Activated T-helper 17 cell treated with anti-CD3 and anti-CD28 coated beads, Interleukin-2, amount 50 U/mL, for 72 hours (primary cell): ENCODE results near the gene CNDP1. TPM values are rescaled to one million over a fixed set of nuclear protein-coding genes. Genes with fewer than 3 reads are reported as not detected.
A peak's percentile ranks its signal among the peaks of the same experiment; 100 is the strongest.
"Not testable (repeated sequence)": the region's sequence is repeated elsewhere in the genome, so short reads cannot be mapped to it uniquely, and the experiment has no call there.

Source experiments
- ATAC-seq: fragments of 150-1000 bp; cut with Tn5 transposase; replicated peaks from 2 replicates; pipeline ENCODE4 v1.10.0; 2021; ENCODE audit warnings: mild to moderate bottlenecking, moderate library complexity
- H3K27ac Mint-ChIP-seq: one replicate; pipeline ENCODE4 v1.8.0; 2022; ENCODE audit warnings: mixed read lengths
- H3K27me3 Mint-ChIP-seq: one replicate; pipeline ENCODE4 v1.8.0; 2022; ENCODE audit warnings: mixed read lengths
- H3K36me3 Mint-ChIP-seq: one replicate; pipeline ENCODE4 v1.8.0; 2022; ENCODE audit warnings: low read depth, mild to moderate bottlenecking, mixed read lengths
- H3K4me1 Mint-ChIP-seq: one replicate; pipeline ENCODE4 v1.8.0; 2022; ENCODE audit warnings: mixed read lengths
- H3K4me3 Mint-ChIP-seq: one replicate; pipeline ENCODE4 v1.8.0; 2022; ENCODE audit warnings: mild to moderate bottlenecking, mixed read lengths
- H3K9me3 Mint-ChIP-seq: one replicate; pipeline ENCODE4 v1.8.0; 2022; ENCODE audit warnings: mixed read lengths
- total RNA-seq, 2 donors: library from RNA; stranded (reverse); gene quantifications; one replicate each; pipeline ENCODE4 v1.2.3, GENCODE V29; 2022

CNDP1 gene
- total RNA-seq, 2 donors from 2014 or later: 0.26 TPM; not detected in 1

DNA sequence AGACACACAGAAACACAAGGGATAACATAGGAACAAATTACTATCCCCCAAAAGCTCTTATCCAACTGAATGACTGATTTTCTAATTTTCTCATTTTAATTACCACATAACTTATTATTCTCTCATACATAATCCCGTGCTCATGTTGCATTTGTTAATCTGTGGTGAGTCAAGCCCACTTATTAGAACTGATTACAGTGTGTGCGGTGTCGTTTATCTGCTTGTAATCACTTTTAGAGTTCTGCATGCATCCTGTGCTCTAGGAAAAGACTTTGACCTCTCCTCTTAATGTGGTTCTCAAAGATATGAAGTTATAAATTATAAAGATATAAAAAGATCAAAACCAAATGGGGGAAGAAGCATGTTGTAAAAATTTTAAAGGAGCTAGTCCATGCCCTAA is 29.7 kb downstream of the CNDP1 start:
- Mint-ChIP-seq H3K4me1 (no peaks in the 10 kb centered on the region), H3K4me3 (no peak overlapping the region), H3K27ac (no peak overlapping the region), H3K27me3 (peaks cover 10% of the 10 kb centered on the region), H3K36me3 (no peaks in the 10 kb centered on the region), H3K9me3 (no peaks in the 10 kb centered on the region)
- ATAC-seq: no peak

DNA sequence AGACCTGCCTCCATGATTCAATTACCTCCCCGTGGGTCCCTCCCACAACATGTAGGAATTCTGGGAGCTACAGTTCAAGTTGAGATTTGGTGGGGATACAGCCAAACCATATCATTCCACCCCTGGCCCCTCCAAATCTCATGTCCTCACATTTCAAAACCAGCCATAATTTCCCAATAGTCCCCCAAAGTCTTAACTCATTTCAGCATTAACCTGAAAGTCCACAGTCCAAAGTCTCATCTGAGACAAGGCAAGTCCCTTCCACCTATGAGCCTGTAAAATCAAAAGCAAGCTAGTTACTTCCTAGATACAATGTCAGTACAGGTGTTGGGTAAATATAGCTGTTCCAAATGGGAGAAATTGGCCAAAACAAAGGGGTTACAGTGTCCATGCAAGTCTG is 30.9 kb downstream of the CNDP1 start:
- H3K27me3 Mint-ChIP-seq: peaks cover 14% of the 10 kb centered on the region
- not testable (repeated sequence) for H3K36me3 Mint-ChIP-seq, ATAC-seq, H3K4me1 Mint-ChIP-seq, H3K27ac Mint-ChIP-seq, H3K4me3 Mint-ChIP-seq, H3K9me3 Mint-ChIP-seq

DNA sequence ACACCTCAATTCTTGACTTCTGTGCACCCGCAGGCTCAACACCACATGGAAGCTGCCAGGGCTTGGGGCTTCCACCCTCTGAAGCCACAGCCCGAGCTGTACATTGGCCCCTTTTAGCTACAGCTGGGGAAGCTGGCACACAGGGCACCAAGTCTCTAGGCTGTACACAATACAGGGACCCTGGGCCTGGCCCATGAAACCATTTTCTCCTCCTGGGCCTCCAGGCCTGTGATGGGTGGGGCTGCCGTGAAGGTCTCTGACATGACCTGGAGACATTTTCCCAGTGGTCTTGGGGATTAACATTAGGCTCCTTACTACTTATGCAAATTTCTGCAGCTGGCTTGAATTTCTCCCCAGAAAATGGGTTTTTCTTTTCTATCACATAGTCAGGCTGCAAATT is 31.7 kb downstream of the CNDP1 start:
- not testable (repeated sequence) for H3K9me3 Mint-ChIP-seq, H3K4me1 Mint-ChIP-seq, H3K4me3 Mint-ChIP-seq

DNA sequence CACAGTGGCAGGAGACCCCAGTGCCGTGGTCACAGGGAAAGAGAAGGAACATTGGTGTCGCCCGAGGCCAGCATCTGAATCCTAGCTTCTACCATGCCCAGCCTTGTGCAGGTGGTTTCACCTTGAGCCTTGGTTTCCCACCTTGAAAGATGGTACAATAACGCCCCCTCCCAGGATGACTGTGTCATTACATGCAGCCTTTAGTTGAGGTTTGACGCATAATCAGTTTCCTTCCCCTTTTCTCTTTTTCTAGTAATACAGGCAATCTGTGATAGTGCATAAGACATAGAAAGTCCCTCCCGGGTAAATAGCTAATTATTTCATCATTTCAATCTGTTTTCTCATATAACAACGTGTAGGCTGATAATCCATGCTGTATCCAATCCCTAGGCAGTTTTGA is 33.5 kb downstream of the CNDP1 start:
- Mint-ChIP-seq H3K9me3 (no peaks in the 10 kb centered on the region), H3K36me3 (no peaks in the 10 kb centered on the region), H3K4me1 (no peaks in the 10 kb centered on the region), H3K27ac (no peak overlapping the region), H3K27me3 (peaks cover 14% of the 10 kb centered on the region), H3K4me3 (no peak overlapping the region)
- no peak for ATAC-seq

More for the DNA sequence above, 31.7 kb downstream of the CNDP1 start:
- H3K36me3 Mint-ChIP-seq, ATAC-seq, H3K27ac Mint-ChIP-seq: not testable (repeated sequence)
- peaks cover 14% of the 10 kb centered on the region for H3K27me3 Mint-ChIP-seq

DNA sequence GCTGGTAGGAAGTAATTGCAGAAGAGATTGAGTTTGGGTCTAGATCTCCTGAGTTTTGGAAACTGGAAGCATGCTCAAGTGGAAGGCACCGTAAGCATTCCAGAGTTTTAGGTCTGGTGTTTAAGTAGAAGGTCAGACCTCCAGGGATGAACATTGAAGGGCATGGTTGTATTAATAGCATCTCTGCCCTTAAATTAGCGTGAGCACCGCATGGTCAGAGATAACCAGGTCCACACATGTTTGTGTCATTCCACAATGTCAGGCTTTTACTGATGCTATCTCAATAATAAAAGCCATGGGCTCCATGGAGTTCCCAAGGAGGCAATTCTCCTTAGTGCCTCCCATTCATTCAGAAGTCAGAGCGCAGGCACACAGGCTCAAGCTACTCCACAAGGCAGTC is 35.1 kb downstream of the CNDP1 start:
- Mint-ChIP-seq H3K27ac (no peak overlapping the region), H3K36me3 (no peaks in the 10 kb centered on the region), H3K9me3 (no peaks in the 10 kb centered on the region), H3K27me3 (peaks cover 18% of the 10 kb centered on the region), H3K4me3 (no peak overlapping the region), H3K4me1 (no peaks in the 10 kb centered on the region)
- ATAC-seq: no peak

DNA sequence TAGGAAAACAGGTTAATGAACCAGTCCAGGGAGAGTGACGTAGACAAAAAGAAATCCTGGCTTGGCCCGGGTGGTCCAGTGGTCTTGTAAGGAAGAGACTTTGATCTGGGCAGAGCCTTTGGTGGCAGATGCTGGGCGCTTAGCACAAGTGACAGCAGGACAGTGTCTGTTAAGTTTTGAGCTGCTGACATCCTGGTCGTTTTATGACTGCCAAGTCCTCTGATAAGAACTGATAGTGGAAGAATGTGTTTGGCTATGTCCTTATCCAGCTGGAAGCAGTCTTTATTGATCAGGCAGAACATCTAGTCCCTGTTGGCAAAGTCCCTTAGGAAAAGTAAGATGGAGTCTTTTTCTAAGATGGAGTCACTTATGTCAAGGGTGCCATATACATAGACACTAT is 36.0 kb downstream of the CNDP1 start:
- ATAC-seq: no peak
- Mint-ChIP-seq H3K27ac (no peak overlapping the region), H3K4me3 (no peak overlapping the region), H3K4me1 (no peaks in the 10 kb centered on the region), H3K9me3 (no peaks in the 10 kb centered on the region), H3K27me3 (peaks cover 18% of the 10 kb centered on the region), H3K36me3 (no peaks in the 10 kb centered on the region)

DNA sequence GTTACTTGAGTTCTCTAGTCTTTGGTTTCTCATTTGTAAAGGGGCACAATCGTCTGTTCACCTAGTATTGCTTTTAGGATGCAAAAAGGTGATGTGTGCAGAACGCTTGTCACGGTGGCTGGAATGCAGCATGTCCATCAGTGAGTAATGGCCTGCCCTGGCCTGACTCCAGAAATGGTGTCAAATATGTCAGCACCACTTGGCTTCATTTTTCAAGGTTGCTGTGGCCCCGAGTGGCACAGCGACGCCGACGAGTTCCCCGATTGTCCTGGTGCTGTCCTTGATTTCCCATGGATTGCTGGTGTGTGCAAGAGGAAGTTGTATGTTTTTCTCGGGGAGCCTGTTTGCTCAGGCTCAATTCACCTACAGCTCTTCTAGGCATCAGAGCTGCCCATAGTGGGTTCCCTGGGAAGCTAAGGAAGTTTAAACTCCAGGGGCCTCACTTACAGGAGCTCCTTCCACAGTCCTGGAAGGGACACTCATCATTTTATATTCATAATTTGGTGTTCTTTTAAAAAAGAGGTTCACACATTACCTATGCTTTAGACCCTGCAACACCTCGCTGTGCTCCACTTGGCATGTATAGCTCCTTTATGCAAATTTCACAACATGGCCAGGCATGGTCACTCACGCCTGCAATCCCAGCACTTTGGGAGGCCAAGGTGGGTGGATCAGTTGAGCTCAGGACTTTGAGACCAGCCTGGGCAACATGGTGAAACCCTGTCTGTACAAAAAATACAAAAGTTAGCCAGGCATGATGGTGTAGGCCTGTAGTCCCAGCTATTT is 37.8 kb downstream of the CNDP1 start:
- no peak for ATAC-seq
- Mint-ChIP-seq H3K27me3 (peaks cover 22% of the 10 kb centered on the region), H3K4me1 (no peaks in the 10 kb centered on the region), H3K9me3 (no peaks in the 10 kb centered on the region), H3K36me3 (no peaks in the 10 kb centered on the region), H3K4me3 (no peak overlapping the region), H3K27ac (no peak overlapping the region)

DNA sequence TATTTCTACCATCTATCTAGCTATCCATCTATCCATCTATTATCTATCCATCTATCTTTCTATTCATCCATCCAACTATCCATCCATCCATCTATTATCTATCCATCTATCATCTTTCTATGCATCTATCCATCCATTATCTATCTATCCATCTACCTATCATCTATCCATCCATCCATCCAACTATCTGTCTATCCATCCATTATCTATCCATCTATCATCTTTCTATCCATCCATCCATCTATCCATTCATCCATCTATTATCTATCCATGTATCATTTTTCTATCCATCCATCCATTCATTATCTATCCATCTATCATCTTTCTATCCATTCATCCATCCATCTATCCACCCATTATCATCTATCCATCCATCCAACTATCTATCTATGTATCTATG is 38.8 kb downstream of the CNDP1 start:
- ATAC-seq: no peak
- Mint-ChIP-seq H3K4me3 (no peak overlapping the region), H3K4me1 (no peaks in the 10 kb centered on the region), H3K36me3 (no peaks in the 10 kb centered on the region), H3K27me3 (peaks cover 21% of the 10 kb centered on the region), H3K9me3 (no peaks in the 10 kb centered on the region), H3K27ac (no peak overlapping the region)

DNA sequence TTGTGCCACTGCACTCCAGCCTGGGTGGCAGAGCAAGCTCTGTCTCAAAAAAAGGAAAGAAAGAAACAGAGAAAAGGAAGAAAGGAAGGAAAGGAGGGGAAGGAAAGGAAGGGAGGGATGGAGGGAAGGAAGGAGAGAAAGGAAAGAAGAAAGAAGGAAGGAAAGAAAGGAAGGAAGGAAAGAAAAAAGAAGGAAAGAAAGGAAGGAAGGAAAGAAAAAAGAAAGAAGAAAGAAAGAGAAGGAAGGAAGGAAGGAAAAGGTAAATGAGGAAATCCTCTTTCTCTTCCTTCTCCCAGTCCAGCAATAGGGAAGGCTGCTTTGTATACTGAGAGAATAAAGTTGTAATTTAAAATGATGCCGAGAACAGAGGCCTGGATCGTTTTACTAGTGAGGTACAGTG is 40.6 kb downstream of the CNDP1 start:
- H3K27ac Mint-ChIP-seq: no peak overlapping the region
- H3K9me3 Mint-ChIP-seq: no peaks in the 10 kb centered on the region
- no peak for ATAC-seq
- H3K4me3 Mint-ChIP-seq: no peak overlapping the region
- H3K27me3 Mint-ChIP-seq: peaks cover 17% of the 10 kb centered on the region
- H3K4me1 Mint-ChIP-seq: no peaks in the 10 kb centered on the region
- H3K36me3 Mint-ChIP-seq: no peaks in the 10 kb centered on the region

DNA sequence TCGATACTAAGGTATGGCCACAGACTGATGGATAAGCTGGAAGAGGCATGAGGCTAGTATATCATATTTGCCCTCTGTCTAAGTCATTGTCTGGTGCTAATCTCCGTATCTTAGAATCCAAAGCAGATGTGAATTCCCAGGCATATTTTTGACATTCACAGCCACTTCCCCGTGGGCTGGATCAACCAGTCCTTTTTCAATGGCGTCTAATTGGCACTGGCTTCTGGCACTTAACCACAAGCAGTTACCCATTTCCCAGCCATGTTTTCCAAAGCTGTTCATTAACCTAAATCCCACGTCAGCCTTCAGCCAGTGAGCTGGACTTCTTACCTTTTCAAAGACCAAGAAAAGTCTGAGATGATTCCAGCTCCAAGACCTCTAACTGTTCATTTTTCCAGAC is 42.7 kb downstream of the CNDP1 start:
- no peaks in the 10 kb centered on the region for H3K4me1 Mint-ChIP-seq
- H3K27me3 Mint-ChIP-seq: peaks cover 17% of the 10 kb centered on the region
- ATAC-seq: no peak
- H3K36me3 Mint-ChIP-seq: no peaks in the 10 kb centered on the region
- H3K9me3 Mint-ChIP-seq: no peaks in the 10 kb centered on the region
- no peak overlapping the region for H3K27ac Mint-ChIP-seq
- no peak overlapping the region for H3K4me3 Mint-ChIP-seq

DNA sequence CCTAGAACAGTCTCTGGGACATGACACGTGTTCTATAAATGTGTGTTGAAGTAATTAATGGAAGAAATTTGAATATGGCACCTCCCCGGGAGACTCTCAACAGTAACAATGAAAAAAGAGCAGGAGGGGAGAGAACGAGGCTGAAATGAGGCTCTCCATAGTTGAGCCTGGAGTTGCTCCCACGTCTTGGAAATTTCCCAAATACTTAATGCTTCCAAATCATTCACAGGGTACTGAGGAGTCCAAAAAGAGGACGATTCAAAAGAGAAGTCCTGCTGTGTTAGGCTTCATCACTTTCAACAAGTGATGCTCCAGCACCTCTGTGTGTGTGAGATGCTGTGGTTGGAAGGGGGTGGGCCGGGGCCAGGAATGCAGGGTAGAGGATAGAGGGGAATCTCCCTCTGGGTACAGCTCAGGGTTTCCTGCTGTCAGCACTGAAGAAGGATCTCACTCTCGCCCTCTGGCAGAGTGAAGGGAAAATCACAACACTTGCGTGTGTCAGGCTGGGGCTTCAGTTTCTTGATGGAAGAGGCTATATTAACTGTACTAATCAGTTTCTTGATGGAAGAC is 45.3 kb downstream of the CNDP1 start:
- H3K4me1 Mint-ChIP-seq: no peaks in the 10 kb centered on the region
- H3K27ac Mint-ChIP-seq: no peak overlapping the region

DNA sequence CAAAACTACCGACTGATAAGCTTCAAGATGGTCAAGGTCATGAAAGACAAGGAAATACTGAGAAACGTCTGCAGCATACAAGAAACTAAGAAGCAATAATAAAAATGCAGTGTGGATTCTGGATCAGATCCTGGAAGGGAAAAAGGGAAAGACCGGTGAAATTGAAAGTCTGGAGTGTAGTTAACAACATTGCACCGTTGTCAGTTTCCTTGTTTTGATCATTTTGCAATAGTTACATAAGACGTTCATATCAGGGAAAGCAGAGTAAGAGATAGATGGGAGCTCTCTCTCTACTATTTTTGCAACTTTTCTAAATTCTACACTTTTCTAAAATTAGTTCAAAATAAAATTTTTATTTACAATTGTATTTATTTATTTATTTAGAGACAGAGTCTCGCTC is 48.3 kb downstream of the CNDP1 start:
- no peak overlapping the region for H3K4me3 Mint-ChIP-seq
- no peaks in the 10 kb centered on the region for H3K9me3 Mint-ChIP-seq
- H3K4me1 Mint-ChIP-seq: no peaks in the 10 kb centered on the region
- no peak for ATAC-seq
- peaks cover 43% of the 10 kb centered on the region for H3K27me3 Mint-ChIP-seq
- H3K27ac Mint-ChIP-seq: no peak overlapping the region
- H3K36me3 Mint-ChIP-seq: no peaks in the 10 kb centered on the region

More for the DNA sequence above, 45.3 kb downstream of the CNDP1 start:
- H3K36me3 Mint-ChIP-seq: no peaks in the 10 kb centered on the region
- no peak for ATAC-seq
- H3K9me3 Mint-ChIP-seq: no peaks in the 10 kb centered on the region
- H3K27me3 Mint-ChIP-seq: peaks cover 26% of the 10 kb centered on the region
- no peak overlapping the region for H3K4me3 Mint-ChIP-seq

DNA sequence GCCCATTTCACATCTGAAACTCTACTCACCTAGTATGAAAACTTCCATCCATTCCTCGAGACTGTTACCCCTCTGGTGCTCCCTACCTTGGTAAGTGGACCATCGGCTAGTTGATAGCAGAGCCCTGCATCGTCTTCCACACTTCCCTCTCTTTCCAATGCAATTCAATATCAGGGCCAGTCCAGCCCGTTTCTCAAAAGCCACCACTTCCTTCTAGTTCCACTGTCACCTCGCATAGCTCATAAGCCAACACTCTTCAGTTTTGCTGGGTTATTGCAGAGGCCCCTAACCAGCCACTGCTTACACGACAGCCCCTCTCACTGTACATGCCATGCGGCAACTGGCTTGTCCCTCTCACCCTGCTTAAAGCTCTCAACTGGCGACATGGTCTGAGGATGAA is 53.1 kb downstream of the CNDP1 start:
- peaks cover 8% of the 10 kb centered on the region for H3K4me1 Mint-ChIP-seq
- no peaks in the 10 kb centered on the region for H3K36me3 Mint-ChIP-seq
- no peak for ATAC-seq
- no peak overlapping the region for H3K4me3 Mint-ChIP-seq
- no peak overlapping the region for H3K27ac Mint-ChIP-seq
- H3K9me3 Mint-ChIP-seq: no peaks in the 10 kb centered on the region
- H3K27me3 Mint-ChIP-seq: peaks cover 37% of the 10 kb centered on the region

DNA sequence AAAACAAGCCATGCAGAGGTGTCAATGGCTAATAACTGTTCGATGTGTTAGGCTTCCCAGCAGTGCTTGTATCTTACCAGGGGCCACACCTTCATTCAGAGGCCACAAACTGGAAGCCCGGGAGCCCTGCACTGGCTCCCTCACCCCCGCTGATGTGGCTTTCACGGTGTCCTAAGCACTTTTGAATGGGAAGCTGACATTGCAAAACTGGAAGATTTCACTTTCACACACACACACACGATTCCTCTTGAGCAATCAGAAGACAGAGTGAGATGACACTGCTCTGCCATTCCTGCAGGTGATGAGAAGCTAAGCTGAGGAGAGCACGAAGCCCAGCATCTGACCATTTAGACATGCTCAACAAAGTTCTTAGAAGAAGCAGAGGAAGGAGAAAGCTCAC is 54.7 kb downstream of the CNDP1 start:
- peak; percentile 60 for ATAC-seq
- H3K4me3 Mint-ChIP-seq: peak overlapping the region; percentile 19
- peaks cover 14% of the 10 kb centered on the region for H3K36me3 Mint-ChIP-seq
- H3K9me3 Mint-ChIP-seq: no peaks in the 10 kb centered on the region
- peaks cover 28% of the 10 kb centered on the region for H3K27me3 Mint-ChIP-seq
- peak overlapping the region; percentile 41 for H3K27ac Mint-ChIP-seq
- H3K4me1 Mint-ChIP-seq: peaks cover 12% of the 10 kb centered on the region

DNA sequence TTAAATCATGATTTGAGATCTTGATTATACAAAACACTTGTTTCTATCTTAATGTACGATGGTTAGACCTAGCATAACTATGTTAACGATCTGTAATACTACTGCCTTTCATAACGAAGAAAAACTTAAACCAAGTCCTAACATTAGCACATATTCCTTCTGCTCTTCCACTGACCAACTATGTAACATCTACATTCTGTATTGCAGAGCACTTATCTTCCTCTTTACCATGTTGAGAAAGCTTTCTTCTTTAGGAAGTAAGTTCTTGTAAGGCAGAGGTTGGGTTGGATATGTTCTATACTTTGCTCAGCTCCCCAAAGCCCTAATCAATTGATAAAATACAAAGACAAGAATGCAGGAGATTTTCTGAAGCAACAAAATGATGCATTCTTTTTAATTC is 55.5 kb downstream of the CNDP1 start:
- Mint-ChIP-seq H3K27ac (no peak overlapping the region), H3K36me3 (peaks cover 20% of the 10 kb centered on the region), H3K4me3 (no peak overlapping the region), H3K9me3 (no peaks in the 10 kb centered on the region), H3K4me1 (peaks cover 12% of the 10 kb centered on the region), H3K27me3 (peaks cover 23% of the 10 kb centered on the region)
- ATAC-seq: no peak
